Thoracic aorta (tissue), 2 donors: ENCODE results near the gene B9D1. TPM values are rescaled to one million over a fixed set of nuclear protein-coding genes. Genes with fewer than 3 reads are reported as not detected.

Experiments used
- ATAC-seq: fragments of 150-250 bp; one replicate; pipeline ENCODE4 v1.8.0; 2017; ENCODE audit warnings: low read depth; ENCODE audit not compliant: insufficient number of reproducible peaks, low FRiP score
- DNase-seq: peaks from one replicate; pipeline ENCODE4 v3.0.0-alpha.2; 2020; ENCODE audit warnings: low spot score
- H3K27ac ChIP-seq, 2 donors: fragments of 200-600 bp; sonication (generic); 1 replicate in 1 of 2; 2 replicates in 1 of 2; pipeline ENCODE4 v1.5.1; 2016; ENCODE audit warnings: mild to moderate bottlenecking in 2 of 2, moderate library complexity in 2 of 2
- H3K27me3 ChIP-seq: fragments of 200-600 bp; sonication (generic); replicated peaks from 2 replicates; pipeline ENCODE4 v1.6.0; 2016; ENCODE audit warnings: mild to moderate bottlenecking; ENCODE audit not compliant: insufficient read depth
- H3K36me3 ChIP-seq: fragments of 200-600 bp; sonication (generic); one replicate; pipeline ENCODE4 v1.5.1; 2016
- H3K4me1 ChIP-seq, 2 donors: fragments of 200-600 bp; sonication (generic); 1 replicate in 1 of 2; 2 replicates in 1 of 2; pipeline versions ENCODE4 v1.5.1 to v1.6.0; 2016; ENCODE audit warnings: low read depth in 2 of 2, mild to moderate bottlenecking in 1 of 2; ENCODE audit not compliant: control insufficient read depth in 1 of 2
- H3K4me3 ChIP-seq: fragments of 200-600 bp; sonication (generic); 2 replicates; pipeline ENCODE4 v1.5.1; 2016; ENCODE audit warnings: mild to moderate bottlenecking
- H3K9me3 ChIP-seq: fragments of 200-600 bp; sonication (generic); 2 replicates; pipeline ENCODE4 v1.5.1; 2016
- total RNA-seq, 2 donors: library from RNA; depleted of rRNA; stranded (reverse); fragments of >200 nt; gene quantifications; one replicate each; pipeline versions ENCODE4 v1.1.0 to v1.2.3, GENCODE V29; 2016
- TF ChIP-seq, protein P1 (sequence below): fragments of 200-600 bp; sonication (generic); IDR thresholded peaks from one replicate; pipeline ENCODE4 v1.5.1; 2019; ENCODE audit warnings: antibody characterized with exemption

Gene B9D1
- total RNA-seq, 2 donors from 2014 or later, result 6.3 to 33.4 TPM

- TF ChIP-seq, protein P1, sequence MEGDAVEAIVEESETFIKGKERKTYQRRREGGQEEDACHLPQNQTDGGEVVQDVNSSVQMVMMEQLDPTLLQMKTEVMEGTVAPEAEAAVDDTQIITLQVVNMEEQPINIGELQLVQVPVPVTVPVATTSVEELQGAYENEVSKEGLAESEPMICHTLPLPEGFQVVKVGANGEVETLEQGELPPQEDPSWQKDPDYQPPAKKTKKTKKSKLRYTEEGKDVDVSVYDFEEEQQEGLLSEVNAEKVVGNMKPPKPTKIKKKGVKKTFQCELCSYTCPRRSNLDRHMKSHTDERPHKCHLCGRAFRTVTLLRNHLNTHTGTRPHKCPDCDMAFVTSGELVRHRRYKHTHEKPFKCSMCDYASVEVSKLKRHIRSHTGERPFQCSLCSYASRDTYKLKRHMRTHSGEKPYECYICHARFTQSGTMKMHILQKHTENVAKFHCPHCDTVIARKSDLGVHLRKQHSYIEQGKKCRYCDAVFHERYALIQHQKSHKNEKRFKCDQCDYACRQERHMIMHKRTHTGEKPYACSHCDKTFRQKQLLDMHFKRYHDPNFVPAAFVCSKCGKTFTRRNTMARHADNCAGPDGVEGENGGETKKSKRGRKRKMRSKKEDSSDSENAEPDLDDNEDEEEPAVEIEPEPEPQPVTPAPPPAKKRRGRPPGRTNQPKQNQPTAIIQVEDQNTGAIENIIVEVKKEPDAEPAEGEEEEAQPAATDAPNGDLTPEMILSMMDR, result no peak
Measured at GRCh38 chr17:19307521-19307920, 55.0 kb downstream of the B9D1 start.

DNA sequence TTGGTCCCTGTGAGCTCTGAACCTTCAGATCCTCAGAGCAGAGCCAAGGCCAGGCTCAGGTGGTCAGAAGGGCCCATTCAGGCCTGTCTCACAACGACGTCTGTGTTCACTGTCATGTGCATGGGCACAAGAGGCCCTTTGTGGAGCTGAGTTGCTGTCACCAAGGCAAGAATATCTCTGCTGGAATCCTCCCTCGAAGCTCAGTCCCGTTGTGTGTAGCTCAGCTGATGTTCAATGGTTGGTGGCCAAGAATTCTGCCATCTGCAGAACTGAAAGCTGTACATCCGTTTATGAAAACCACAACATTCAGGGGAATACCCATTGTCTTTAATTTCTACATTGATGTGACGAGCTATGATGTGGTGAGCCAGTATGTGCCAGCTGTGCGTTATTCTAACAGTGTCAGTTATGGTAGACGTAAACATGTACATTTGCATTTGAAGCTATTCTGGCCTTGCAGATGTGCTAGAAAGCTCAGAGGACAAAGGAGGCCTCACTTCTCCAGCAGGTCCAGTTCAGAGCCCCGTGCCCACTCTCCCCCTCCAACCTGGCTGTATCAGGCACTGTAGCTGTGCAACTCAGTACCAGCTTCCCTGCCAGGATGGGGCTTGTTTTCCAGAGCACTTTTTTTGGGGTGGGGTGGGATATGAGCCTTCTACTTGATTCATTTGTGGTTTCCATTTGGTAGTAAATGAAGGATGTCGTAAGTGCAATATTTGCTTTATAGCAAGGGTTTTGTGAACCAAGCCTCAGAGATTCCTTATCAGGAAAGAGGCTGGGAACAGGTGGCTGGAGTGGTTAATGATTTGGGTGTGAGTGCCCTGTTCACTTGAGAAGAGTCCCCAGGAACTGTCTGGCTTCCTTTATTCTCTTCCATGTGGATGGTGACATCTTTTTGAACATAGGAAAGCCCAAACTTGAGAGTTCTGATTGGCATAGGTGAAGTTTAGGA is 56.1 kb downstream of the B9D1 start:
- Histone ChIP-seq H3K9me3 (no peaks in the 10 kb centered on the region), H3K36me3 (no peaks in the 10 kb centered on the region), H3K4me1 (peaks cover 0 to 6% of the 10 kb centered on the region in 2 donors), H3K27ac (no peak overlapping the region), H3K27me3 (no peaks in the 10 kb centered on the region), H3K4me3 (no peak overlapping the region)
- TF ChIP-seq, protein P1, result no peak
- ATAC-seq (no peak), DNase-seq (no peak)

More at GRCh38 chr17:19307521-19307920, 55.0 kb downstream of the B9D1 start:
- H3K27me3 ChIP-seq, result no peaks in the 10 kb centered on the region
- no peak overlapping the region for H3K4me3 ChIP-seq
- DNase-seq (no peak), ATAC-seq (no peak)
- H3K27ac ChIP-seq, result no peak overlapping the region
- peaks cover 0 to 6% of the 10 kb centered on the region in 2 donors for H3K4me1 ChIP-seq
- no peaks in the 10 kb centered on the region for H3K9me3 ChIP-seq
- H3K36me3 ChIP-seq, result peaks cover 8% of the 10 kb centered on the region

GRCh38 chr17:19305761-19306159 is 56.8 kb downstream of the B9D1 start:
- Histone ChIP-seq H3K27ac (no peak overlapping the region), H3K4me1 (peaks cover 0 to 6% of the 10 kb centered on the region in 2 donors)
- TF ChIP-seq, protein P1, result no peak

DNA sequence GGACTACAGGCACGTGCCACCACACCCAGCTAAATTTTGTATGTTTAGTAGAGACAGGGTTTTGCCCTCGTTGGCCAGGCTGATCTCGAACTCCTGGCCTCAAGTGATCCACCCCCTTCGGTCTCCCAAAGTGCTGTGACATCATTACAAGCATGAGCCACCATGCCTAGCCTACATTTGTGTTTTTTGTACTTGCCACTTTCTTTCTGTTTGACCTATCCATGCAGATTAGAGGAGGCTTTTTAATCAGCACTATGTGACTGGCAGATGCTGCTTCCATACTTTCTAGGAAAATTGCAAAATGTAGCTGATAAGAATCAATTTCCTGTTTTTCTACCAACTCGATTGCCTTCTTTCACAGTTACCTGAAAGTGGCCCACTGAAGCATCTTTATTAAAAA is 57.3 kb downstream of the B9D1 start:
- DNase-seq, result no peak
- Histone ChIP-seq H3K27me3 (no peaks in the 10 kb centered on the region), H3K27ac (no peak overlapping the region), H3K4me3 (no peak overlapping the region), H3K36me3 (no peaks in the 10 kb centered on the region), H3K4me1 (peaks cover 0 to 6% of the 10 kb centered on the region in 2 donors), H3K9me3 (no peaks in the 10 kb centered on the region)
- no peak for ATAC-seq
- TF ChIP-seq, protein P1, result no peak

More at GRCh38 chr17:19305761-19306159, 56.8 kb downstream of the B9D1 start:
- DNase-seq (no peak), ATAC-seq (no peak)
- Histone ChIP-seq H3K9me3 (no peaks in the 10 kb centered on the region), H3K27me3 (no peaks in the 10 kb centered on the region), H3K4me3 (no peak overlapping the region), H3K36me3 (no peaks in the 10 kb centered on the region)

- H3K36me3 ChIP-seq, result no peaks in the 10 kb centered on the region
- H3K4me3 ChIP-seq, result no peak overlapping the region
- peaks cover 0 to 6% of the 10 kb centered on the region in 2 donors for H3K4me1 ChIP-seq
- ATAC-seq (no peak), DNase-seq (no peak)
- no peaks in the 10 kb centered on the region for H3K9me3 ChIP-seq
- no peak overlapping the region for H3K27ac ChIP-seq
- TF ChIP-seq, protein P1, result no peak
- no peaks in the 10 kb centered on the region for H3K27me3 ChIP-seq
Measured at GRCh38 chr17:19304751-19305150, 57.8 kb downstream of the B9D1 start.
